GM18870 (cell line): Measurements from ENCODE around the gene SATB1.
"Not testable (repeated sequence)": the region's sequence is repeated elsewhere in the genome, so short reads cannot be mapped to it uniquely, and the experiment has no call there.

ENCODE experiments used
- ATAC-seq: cut with Tn5 transposase; IDR thresholded peaks from one replicate; pipeline ENCODE4 v1.9.1; 2021; ENCODE audit warnings: moderate library complexity; ENCODE audit not compliant: unreplicated experiment

The SATB1 gene

GRCh38 chr3:18355832-18356231 lies 69.3 kb downstream of the SATB1 start:
- no peak for ATAC-seq

GRCh38 chr3:18354701-18355100 lies 70.4 kb downstream of the SATB1 start:
- no peak for ATAC-seq

- ATAC-seq: no peak
Observed at GRCh38 chr3:18351823-18352744, 73.1 kb downstream of the SATB1 start.

GRCh38 chr3:18351069-18351628 lies 74.0 kb downstream of the SATB1 start:
- no peak for ATAC-seq

GRCh38 chr3:18349197-18349798 lies 75.8 kb downstream of the SATB1 start:
- ATAC-seq: no peak

GRCh38 chr3:18346097-18346496 lies 79.0 kb downstream of the SATB1 start:
- ATAC-seq: no peak

- no peak for ATAC-seq
Observed at GRCh38 chr3:18345015-18345367, 80.1 kb downstream of the SATB1 start.

- ATAC-seq: no peak
Observed at GRCh38 chr3:18344306-18345014, 80.7 kb downstream of the SATB1 start.

- no peak for ATAC-seq
Observed at GRCh38 chr3:18343809-18344208, 81.3 kb downstream of the SATB1 start.

GRCh38 chr3:18338827-18339514 lies 86.2 kb downstream of the SATB1 start:
- ATAC-seq: no peak

GRCh38 chr3:18337231-18337630 lies 87.9 kb downstream of the SATB1 start:
- ATAC-seq: no peak

GRCh38 chr3:18334837-18335601 lies 90.1 kb downstream of the SATB1 start:
- ATAC-seq: no peak

GRCh38 chr3:18330772-18331441 lies 94.2 kb downstream of the SATB1 start:
- ATAC-seq: not testable (repeated sequence)

GRCh38 chr3:18308096-18308650 lies 117.0 kb downstream of the SATB1 start:
- no peak for ATAC-seq

- ATAC-seq: no peak
Observed at GRCh38 chr3:18307529-18307928, 117.6 kb downstream of the SATB1 start.

GRCh38 chr3:18302517-18302916 lies 122.6 kb downstream of the SATB1 start:
- no peak for ATAC-seq

- ATAC-seq: no peak
Observed at GRCh38 chr3:18301781-18302180, 123.4 kb downstream of the SATB1 start.

GRCh38 chr3:18300916-18301315 lies 124.2 kb downstream of the SATB1 start:
- no peak for ATAC-seq

- ATAC-seq: no peak
Observed at GRCh38 chr3:18297126-18297525, 128.0 kb downstream of the SATB1 start.
